ENCODE results near the gene CROT. TPM values are rescaled to one million over a fixed set of nuclear protein-coding genes. Genes with fewer than 3 reads are reported as not detected.
"Not testable (repeated sequence)": the region's sequence is repeated elsewhere in the genome, so short reads cannot be mapped to it uniquely, and the experiment has no call there.

CROT gene
- total RNA-seq, 1 donor from 2014 or later, result 8.2 TPM

GRCh38 chr7:87317691-87318245 lies 27.7 kb upstream of the CROT start:
- no peak for TF ChIP-seq CTCF (conservative IDR thresholded peaks at IDR 0.05; ENCODE audit: low read depth, low read length)
- DNase-seq (ENCODE audit: low read depth), result no peak
- no peak overlapping the region for H3K4me3 ChIP-seq (ENCODE audit: low read depth, low read length)

GRCh38 chr7:87318741-87319140 lies 26.7 kb upstream of the CROT start:
- peak; percentile 29 for TF ChIP-seq CTCF (conservative IDR thresholded peaks at IDR 0.05; ENCODE audit: low read depth, low read length)
- DNase-seq (ENCODE audit: low read depth), result no peak
- H3K4me3 ChIP-seq (ENCODE audit: low read depth, low read length), result no peak overlapping the region

GRCh38 chr7:87319154-87319581 lies 26.3 kb upstream of the CROT start:
- peak overlapping the region; percentile 22 for H3K4me3 ChIP-seq (ENCODE audit: low read depth, low read length)
- DNase-seq (ENCODE audit: low read depth), result not testable (repeated sequence)

- DNase-seq (ENCODE audit: low read depth), result no peak
- H3K4me3 ChIP-seq (ENCODE audit: low read depth, low read length), result no peak overlapping the region
- TF ChIP-seq CTCF (conservative IDR thresholded peaks at IDR 0.05; ENCODE audit: low read depth, low read length), result no peak
Observed at GRCh38 chr7:87322912-87323311, 22.6 kb upstream of the CROT start.

- TF ChIP-seq CTCF (conservative IDR thresholded peaks at IDR 0.05; ENCODE audit: low read depth, low read length), result peak; percentile 27
- no peak overlapping the region for H3K4me3 ChIP-seq (ENCODE audit: low read depth, low read length)
- no peak for DNase-seq (ENCODE audit: low read depth)
Observed at GRCh38 chr7:87325576-87326370, 19.7 kb upstream of the CROT start.

- TF ChIP-seq CTCF (conservative IDR thresholded peaks at IDR 0.05; ENCODE audit: low read depth, low read length), result no peak
- H3K4me3 ChIP-seq (ENCODE audit: low read depth, low read length), result no peak overlapping the region
- DNase-seq (ENCODE audit: low read depth), result no peak
Observed at GRCh38 chr7:87328281-87328680, 17.2 kb upstream of the CROT start.

- no peak overlapping the region for H3K4me3 ChIP-seq (ENCODE audit: low read depth, low read length)
- TF ChIP-seq CTCF (conservative IDR thresholded peaks at IDR 0.05; ENCODE audit: low read depth, low read length), result no peak
Observed at GRCh38 chr7:87330316-87330715, 15.1 kb upstream of the CROT start.

More at GRCh38 chr7:87330316-87330715, 15.1 kb upstream of the CROT start:
- no peak for DNase-seq (ENCODE audit: low read depth)
